DMS 273 (cell line): ENCODE data around the gene CD48.
A peak's percentile ranks its signal among the peaks of the same experiment; 100 is the strongest.

Experiments
- DNase-seq: peaks from one replicate; lab custom pipeline; 2025; ENCODE audit not compliant: unreplicated experiment; lab: John Stamatoyannopoulos, UW

The CD48 gene

GRCh38 chr1:160680399-160680798 lies 31.2 kb downstream of the CD48 start:
- no peak for DNase-seq

- DNase-seq: no peak
Observed at GRCh38 chr1:160679893-160680292, 31.7 kb downstream of the CD48 start.

GRCh38 chr1:160676869-160677597 lies 34.6 kb downstream of the CD48 start:
- DNase-seq: no peak

- DNase-seq: peak; percentile 65
Observed at GRCh38 chr1:160675641-160676410, 35.8 kb downstream of the CD48 start.

- DNase-seq: no peak
Observed at GRCh38 chr1:160674415-160674814, 37.2 kb downstream of the CD48 start.

- DNase-seq: no peak
Observed at GRCh38 chr1:160672789-160673695, 38.6 kb downstream of the CD48 start.

- no peak for DNase-seq
Observed at GRCh38 chr1:160671603-160672517, 39.8 kb downstream of the CD48 start.

- no peak for DNase-seq
Observed at GRCh38 chr1:160670701-160671100, 40.9 kb downstream of the CD48 start.

GRCh38 chr1:160669802-160670201 lies 41.8 kb downstream of the CD48 start:
- no peak for DNase-seq

- no peak for DNase-seq
Observed at GRCh38 chr1:160669276-160669675, 42.3 kb downstream of the CD48 start.

- DNase-seq: no peak
Observed at GRCh38 chr1:160667896-160668295, 43.7 kb downstream of the CD48 start.

GRCh38 chr1:160666079-160666442 lies 45.6 kb downstream of the CD48 start:
- no peak for DNase-seq

GRCh38 chr1:160665330-160666078 lies 46.1 kb downstream of the CD48 start:
- no peak for DNase-seq

GRCh38 chr1:160664573-160665051 lies 47.0 kb downstream of the CD48 start:
- no peak for DNase-seq

- no peak for DNase-seq
Observed at GRCh38 chr1:160662910-160663309, 48.7 kb downstream of the CD48 start.

- DNase-seq: no peak
Observed at GRCh38 chr1:160659566-160659965, 52.1 kb downstream of the CD48 start.

- no peak for DNase-seq
Observed at GRCh38 chr1:160658814-160659193, 52.8 kb downstream of the CD48 start.

GRCh38 chr1:160658162-160658813 lies 53.3 kb downstream of the CD48 start:
- no peak for DNase-seq

GRCh38 chr1:160657250-160657781 lies 54.3 kb downstream of the CD48 start:
- no peak for DNase-seq
